GM13977 (cell line): ENCODE measurements around the gene HTR7.
"Not testable (repeated sequence)": the region's sequence is repeated elsewhere in the genome, so short reads cannot be mapped to it uniquely, and the experiment has no call there.

ENCODE experiments used
- DNase-seq: peaks from one replicate; pipeline ENCODE4 v3.0.0; 2012; ENCODE audit warnings: low spot score
- in situ Hi-C: fragments of 300-500 bp; cut with MboI; formaldehyde crosslinking; loops from one replicate; pipeline ENCODE4 v1.12.0; 2022; ENCODE audit warnings: low sequenced_read_pairs, low pct_unique_long_range_greater_than_20kb, mixed read lengths, inconsistent platforms; ENCODE audit not compliant: unreplicated experiment
- TF ChIP-seq, protein P1 (sequence below): IDR thresholded peaks from 2 replicates; pipeline ENCODE4 v1.5.1; 2012; ENCODE audit warnings: mild to moderate bottlenecking, control low read depth; ENCODE audit not compliant: insufficient read depth; ENCODE audit errors: extremely low read depth, missing control alignments

HTR7 gene

DNA sequence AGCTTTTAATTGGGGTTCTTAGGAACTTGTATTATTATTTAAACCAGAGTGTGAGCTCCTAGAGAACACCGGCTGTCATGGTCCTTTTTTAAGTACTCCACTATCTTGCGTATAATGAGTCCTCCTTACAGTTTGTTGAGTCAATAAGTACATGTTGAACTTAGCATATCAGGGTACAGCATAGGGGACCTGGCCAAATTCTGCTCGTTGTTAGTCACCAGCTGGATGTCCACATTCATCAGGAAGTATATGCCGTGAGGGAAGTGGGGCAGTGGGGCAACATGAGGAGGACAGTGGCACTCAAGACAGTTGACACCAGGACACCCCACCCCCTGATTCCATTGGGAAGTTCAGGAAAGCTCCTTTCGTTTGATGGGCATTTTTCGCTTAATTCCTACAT, 30.5 kb upstream of the HTR7 start:
- in situ Hi-C loops, result no loop called here
- TF ChIP-seq, protein P1, sequence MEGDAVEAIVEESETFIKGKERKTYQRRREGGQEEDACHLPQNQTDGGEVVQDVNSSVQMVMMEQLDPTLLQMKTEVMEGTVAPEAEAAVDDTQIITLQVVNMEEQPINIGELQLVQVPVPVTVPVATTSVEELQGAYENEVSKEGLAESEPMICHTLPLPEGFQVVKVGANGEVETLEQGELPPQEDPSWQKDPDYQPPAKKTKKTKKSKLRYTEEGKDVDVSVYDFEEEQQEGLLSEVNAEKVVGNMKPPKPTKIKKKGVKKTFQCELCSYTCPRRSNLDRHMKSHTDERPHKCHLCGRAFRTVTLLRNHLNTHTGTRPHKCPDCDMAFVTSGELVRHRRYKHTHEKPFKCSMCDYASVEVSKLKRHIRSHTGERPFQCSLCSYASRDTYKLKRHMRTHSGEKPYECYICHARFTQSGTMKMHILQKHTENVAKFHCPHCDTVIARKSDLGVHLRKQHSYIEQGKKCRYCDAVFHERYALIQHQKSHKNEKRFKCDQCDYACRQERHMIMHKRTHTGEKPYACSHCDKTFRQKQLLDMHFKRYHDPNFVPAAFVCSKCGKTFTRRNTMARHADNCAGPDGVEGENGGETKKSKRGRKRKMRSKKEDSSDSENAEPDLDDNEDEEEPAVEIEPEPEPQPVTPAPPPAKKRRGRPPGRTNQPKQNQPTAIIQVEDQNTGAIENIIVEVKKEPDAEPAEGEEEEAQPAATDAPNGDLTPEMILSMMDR, result no peak
- no peak for DNase-seq

DNA sequence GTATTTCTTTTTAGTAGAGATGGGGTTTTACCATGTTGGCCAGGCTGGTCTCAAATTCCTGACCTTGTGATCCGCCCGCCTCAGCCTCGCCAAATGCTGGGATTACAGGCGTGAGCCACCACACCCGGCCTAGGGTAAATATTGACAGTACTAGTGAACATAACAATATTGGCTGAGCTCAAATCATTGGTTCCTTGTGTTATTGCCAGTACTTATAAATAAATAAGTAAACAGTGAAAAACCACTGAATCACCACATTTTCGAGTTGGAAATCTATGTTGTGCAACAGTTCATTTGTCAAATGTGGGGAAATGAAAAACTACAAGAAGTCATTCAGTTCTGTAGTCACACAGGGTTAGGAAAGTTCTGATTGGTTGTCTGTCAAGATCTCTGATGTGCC, 29.7 kb upstream of the HTR7 start:
- in situ Hi-C loops, result no loop called here
- no peak for DNase-seq

DNA sequence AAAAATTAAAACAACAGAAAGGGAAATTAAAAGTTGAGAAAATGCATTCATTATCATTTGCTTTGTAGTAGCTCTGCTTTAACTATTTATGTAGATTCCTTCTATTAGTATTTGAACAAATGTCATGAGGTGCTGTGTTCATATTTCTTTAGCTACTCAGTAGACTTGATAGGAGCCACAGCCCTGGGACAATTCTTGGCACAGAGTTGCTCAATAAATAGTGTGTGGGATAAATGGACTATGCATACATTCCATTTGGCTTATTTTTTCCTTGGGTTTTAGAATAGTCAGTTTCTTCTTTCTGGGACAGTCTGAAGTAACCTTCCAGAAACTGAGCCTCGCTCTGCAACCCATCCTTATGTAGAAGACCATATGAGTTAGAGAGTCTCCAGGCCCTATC, 27.3 kb upstream of the HTR7 start:
- TF ChIP-seq, protein P1, result no peak
- in situ Hi-C loops, result no loop called here
- no peak for DNase-seq

More for the DNA sequence above, 29.7 kb upstream of the HTR7 start:
- TF ChIP-seq, protein P1, result no peak

DNA sequence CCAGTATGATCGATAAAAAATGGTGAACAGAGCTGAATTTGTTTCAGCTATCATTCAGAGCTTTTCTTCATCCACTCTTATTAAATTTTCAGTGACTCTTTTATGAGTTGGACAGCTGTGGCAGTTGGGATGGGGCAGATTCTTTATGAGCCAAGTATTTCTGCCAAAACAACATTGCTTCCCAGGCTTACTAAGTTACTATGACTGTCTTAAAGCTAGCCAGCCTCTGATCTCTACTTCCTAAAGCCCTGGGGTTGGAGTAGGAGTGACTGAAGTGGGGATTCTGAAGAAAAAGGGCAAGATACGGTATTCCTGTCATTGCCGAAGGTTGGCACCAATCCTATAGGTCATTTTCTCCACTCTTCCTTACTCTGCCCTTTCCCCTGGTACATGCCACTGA, 26.6 kb upstream of the HTR7 start:
- no peak for DNase-seq
- in situ Hi-C loops, result no loop called here
- TF ChIP-seq, protein P1, result no peak

DNA sequence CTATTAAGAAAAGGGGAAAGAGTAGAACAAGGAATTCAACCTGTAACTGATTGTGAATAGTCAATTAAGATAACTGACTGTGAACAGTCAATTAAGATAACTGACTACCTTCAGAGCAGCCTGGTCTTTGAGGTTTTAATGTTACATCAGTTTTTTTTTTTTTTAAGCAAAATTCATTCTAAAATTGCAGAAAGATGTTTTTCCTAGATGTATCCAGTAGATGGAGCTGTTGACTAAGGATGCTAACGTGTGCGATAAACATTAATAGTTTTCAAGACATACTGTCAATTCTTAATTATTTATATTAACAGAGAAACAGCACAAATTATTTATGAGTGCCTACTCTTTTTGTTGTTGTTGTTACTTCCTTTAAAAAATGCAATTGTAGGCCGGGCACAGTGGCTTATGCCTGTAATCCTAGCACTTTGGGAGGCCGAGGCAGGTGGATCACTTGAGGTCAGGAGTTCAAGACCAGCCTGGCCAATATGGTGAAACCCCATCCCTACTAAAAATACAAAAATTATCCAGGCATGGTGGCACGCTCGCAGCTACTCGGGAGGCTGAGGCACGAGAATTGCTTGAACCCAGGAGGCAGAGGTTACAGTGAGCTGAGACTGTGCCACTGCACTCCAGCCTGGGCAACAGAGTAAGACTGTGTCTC, 22.4 kb upstream of the HTR7 start:
- DNase-seq, result peak; percentile 32
- in situ Hi-C loops, result not testable (repeated sequence)
- TF ChIP-seq, protein P1, result peak; percentile 55

DNA sequence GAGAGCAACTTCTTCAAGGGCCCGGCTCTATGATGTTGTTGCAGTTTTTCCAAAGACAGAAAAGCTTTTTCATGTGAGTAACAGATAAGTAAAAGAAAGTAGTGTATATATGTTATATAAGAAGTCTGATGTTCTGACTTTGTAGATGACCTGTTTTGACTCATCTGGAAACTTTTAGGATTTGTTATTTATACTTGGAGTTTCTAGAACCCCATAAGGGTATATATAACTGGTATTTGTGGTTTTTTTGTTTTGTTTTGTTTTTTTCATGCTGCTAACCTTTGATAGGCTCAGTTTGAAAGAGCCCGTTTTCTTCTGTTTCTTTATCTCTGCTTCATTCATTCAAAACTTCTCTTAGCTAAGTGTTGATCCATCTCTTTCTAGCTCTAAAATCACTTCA, 21.2 kb upstream of the HTR7 start:
- no peak for DNase-seq
- TF ChIP-seq, protein P1, result no peak
- in situ Hi-C loops, result no loop called here
